ENCODE results near the gene FAM131C. TPM values are rescaled to one million over a fixed set of nuclear protein-coding genes. Genes with fewer than 3 reads are reported as not detected.

Gene FAM131C
- total and polyA plus RNA-seq, 10 of the 15 experiments (the other 5 are each of a cell fraction or from before 2014, with no cell fraction given): 0.03 TPM; not detected in 9

DNA sequence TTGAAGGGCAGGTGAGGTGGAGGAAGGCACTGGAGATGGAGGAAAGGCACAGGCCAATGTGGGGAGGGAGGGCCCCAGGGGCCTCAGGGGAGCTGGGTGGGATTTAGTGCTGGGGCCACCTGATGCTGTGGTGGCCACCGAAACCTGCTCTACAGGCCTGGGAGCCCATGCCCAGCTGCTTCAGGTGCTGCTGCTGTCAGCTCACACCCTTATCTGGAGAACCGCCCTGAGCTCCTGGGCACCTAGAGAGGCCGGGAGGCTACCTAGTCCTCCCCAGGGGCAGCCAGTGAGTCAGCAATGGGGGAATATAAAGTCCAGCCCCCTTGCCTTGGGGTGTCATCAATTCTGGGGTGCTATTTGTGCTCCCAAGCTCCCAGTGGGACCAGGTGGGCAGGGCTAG lies 12.2 kb downstream of the FAM131C start:
- no TSS peak for BruUV-seq (replicated peaks)
- Histone ChIP-seq H3K27me3 (replicated peaks in 1 of 2; ENCODE audit: control insufficient read depth in 2 of 2, insufficient read depth in 2 of 2, low read length in 1 of 2) (no peaks in the 10 kb centered on the region; a peak in 1 of 4 replicates), H3K27ac (ENCODE audit: control insufficient read depth, insufficient read depth) (no peak overlapping the region), H2AFZ (ENCODE audit: control insufficient read depth, low read depth, low read length) (no peak overlapping the region), H3K9me3 (replicated peaks; ENCODE audit: control insufficient read depth, insufficient read depth, low read length) (no peaks in the 10 kb centered on the region), H3K4me2 (ENCODE audit: control insufficient read depth, insufficient read depth) (no peak overlapping the region), H3K36me3 (ENCODE audit: control insufficient read depth in 2 of 2, insufficient read depth in 2 of 2, low read length in 1 of 2) (no peaks in the 10 kb centered on the region), H3K4me1 (ENCODE audit: control insufficient read depth, insufficient read depth, low read length) (no peaks in the 10 kb centered on the region), H4K20me1 (ENCODE audit: control insufficient read depth, insufficient read depth) (no peaks in the 10 kb centered on the region), H3K4me3 (no peak overlapping the region), H3K79me2 (ENCODE audit: control insufficient read depth, insufficient read depth, low read length) (no peaks in the 10 kb centered on the region), H3K9ac (ENCODE audit: control insufficient read depth, insufficient read depth, low read length) (no peak overlapping the region)
- ChIA-PET POLR2A (no interaction called here), CTCF (no interaction called here), RAD21 (ENCODE audit: unreplicated experiment) (no interaction called here), SMC1A (ENCODE audit: uncharacterized antibody, unreplicated experiment) (no interaction called here)
- FAIRE-seq (no peak), DNase-seq (ENCODE audit: low read depth, low spot score) (no peak), ATAC-seq (no peak)
- intact Hi-C loops (cut with micrococcal nuclease; ENCODE audit: unreplicated experiment): no loop called here
- TF ChIP-seq TCF3 (IDR thresholded peaks at IDR 0.05; ENCODE audit: borderline replicate concordance, insufficient read depth, low read depth, low read length) (no peak), SUZ12 (IDR thresholded peaks at IDR 0.05; ENCODE audit: unreplicated experiment) (no peak), KDM1A (IDR thresholded peaks at IDR 0.05; ENCODE audit: borderline replicate concordance) (no peak), RB1 (IDR thresholded peaks at IDR 0.05; ENCODE audit: borderline replicate concordance) (no peak), MTA3 (IDR thresholded peaks at IDR 0.05; ENCODE audit: borderline replicate concordance, low read length) (no peak), CBX5 (IDR thresholded peaks at IDR 0.05; ENCODE audit: low read depth) (no peak), ZNF207 (IDR thresholded peaks at IDR 0.05; ENCODE audit: borderline replicate concordance) (no peak), LARP7 (IDR thresholded peaks at IDR 0.05) (no peak), ZNF217 (IDR thresholded peaks at IDR 0.05) (no peak), ATF7 (IDR thresholded peaks at IDR 0.05; ENCODE audit: low read depth) (no peak)
- TF ChIP-seq, protein P1, sequence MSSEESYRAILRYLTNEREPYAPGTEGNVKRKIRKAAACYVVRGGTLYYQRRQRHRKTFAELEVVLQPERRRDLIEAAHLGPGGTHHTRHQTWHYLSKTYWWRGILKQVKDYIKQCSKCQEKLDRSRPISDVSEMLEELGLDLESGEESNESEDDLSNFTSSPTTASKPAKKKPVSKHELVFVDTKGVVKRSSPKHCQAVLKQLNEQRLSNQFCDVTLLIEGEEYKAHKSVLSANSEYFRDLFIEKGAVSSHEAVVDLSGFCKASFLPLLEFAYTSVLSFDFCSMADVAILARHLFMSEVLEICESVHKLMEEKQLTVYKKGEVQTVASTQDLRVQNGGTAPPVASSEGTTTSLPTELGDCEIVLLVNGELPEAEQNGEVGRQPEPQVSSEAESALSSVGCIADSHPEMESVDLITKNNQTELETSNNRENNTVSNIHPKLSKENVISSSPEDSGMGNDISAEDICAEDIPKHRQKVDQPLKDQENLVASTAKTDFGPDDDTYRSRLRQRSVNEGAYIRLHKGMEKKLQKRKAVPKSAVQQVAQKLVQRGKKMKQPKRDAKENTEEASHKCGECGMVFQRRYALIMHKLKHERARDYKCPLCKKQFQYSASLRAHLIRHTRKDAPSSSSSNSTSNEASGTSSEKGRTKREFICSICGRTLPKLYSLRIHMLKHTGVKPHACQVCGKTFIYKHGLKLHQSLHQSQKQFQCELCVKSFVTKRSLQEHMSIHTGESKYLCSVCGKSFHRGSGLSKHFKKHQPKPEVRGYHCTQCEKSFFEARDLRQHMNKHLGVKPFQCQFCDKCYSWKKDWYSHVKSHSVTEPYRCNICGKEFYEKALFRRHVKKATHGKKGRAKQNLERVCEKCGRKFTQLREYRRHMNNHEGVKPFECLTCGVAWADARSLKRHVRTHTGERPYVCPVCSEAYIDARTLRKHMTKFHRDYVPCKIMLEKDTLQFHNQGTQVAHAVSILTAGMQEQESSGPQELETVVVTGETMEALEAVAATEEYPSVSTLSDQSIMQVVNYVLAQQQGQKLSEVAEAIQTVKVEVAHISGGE (CRISPR knock-in tag; IDR thresholded peaks at IDR 0.05): no peak
- TF ChIP-seq, protein P2, sequence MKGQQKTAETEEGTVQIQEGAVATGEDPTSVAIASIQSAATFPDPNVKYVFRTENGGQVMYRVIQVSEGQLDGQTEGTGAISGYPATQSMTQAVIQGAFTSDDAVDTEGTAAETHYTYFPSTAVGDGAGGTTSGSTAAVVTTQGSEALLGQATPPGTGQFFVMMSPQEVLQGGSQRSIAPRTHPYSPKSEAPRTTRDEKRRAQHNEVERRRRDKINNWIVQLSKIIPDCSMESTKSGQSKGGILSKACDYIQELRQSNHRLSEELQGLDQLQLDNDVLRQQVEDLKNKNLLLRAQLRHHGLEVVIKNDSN (IDR thresholded peaks at IDR 0.05; ENCODE audit: borderline replicate concordance, extremely low read length, insufficient read depth, low read depth, low read length): no peak
- TF ChIP-seq, protein P3, sequence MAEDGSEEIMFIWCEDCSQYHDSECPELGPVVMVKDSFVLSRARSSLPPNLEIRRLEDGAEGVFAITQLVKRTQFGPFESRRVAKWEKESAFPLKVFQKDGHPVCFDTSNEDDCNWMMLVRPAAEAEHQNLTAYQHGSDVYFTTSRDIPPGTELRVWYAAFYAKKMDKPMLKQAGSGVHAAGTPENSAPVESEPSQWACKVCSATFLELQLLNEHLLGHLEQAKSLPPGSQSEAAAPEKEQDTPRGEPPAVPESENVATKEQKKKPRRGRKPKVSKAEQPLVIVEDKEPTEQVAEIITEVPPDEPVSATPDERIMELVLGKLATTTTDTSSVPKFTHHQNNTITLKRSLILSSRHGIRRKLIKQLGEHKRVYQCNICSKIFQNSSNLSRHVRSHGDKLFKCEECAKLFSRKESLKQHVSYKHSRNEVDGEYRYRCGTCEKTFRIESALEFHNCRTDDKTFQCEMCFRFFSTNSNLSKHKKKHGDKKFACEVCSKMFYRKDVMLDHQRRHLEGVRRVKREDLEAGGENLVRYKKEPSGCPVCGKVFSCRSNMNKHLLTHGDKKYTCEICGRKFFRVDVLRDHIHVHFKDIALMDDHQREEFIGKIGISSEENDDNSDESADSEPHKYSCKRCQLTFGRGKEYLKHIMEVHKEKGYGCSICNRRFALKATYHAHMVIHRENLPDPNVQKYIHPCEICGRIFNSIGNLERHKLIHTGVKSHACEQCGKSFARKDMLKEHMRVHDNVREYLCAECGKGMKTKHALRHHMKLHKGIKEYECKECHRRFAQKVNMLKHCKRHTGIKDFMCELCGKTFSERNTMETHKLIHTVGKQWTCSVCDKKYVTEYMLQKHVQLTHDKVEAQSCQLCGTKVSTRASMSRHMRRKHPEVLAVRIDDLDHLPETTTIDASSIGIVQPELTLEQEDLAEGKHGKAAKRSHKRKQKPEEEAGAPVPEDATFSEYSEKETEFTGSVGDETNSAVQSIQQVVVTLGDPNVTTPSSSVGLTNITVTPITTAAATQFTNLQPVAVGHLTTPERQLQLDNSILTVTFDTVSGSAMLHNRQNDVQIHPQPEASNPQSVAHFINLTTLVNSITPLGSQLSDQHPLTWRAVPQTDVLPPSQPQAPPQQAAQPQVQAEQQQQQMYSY (CRISPR knock-in tag; IDR thresholded peaks at IDR 0.05): no peak
- in situ Hi-C loops (cut with MboI): no loop called here
- WGBS (ENCODE audit: insufficient coverage, insufficient replicate concordance, low lambda C conversion rate, missing lambda C conversion rate): 17% methylated on average over 3 of the region's 3 CpGs

Data from GM12878 (cell line).